Osteocyte (in vitro differentiated cells): ENCODE data around the gene BATF. TPM values are rescaled to one million over a fixed set of nuclear protein-coding genes. Genes with fewer than 3 reads are reported as not detected.

Experiments used
- DNase-seq: peaks from one replicate; pipeline ENCODE4 v3.0.0; 2021; ENCODE audit warnings: mixed read lengths; ENCODE audit not compliant: unreplicated experiment; ENCODE audit errors: extremely low spot score
- H3K27ac Mint-ChIP-seq: one replicate; pipeline ENCODE4 v1.8.0; 2021; ENCODE audit warnings: mild to moderate bottlenecking, mixed read lengths; ENCODE audit not compliant: unreplicated experiment
- H3K27me3 Mint-ChIP-seq: one replicate; pipeline ENCODE4 v1.8.0; 2021; ENCODE audit warnings: mixed read lengths; ENCODE audit not compliant: unreplicated experiment
- H3K36me3 Mint-ChIP-seq: one replicate; pipeline ENCODE4 v1.8.0; 2021; ENCODE audit warnings: mixed read lengths; ENCODE audit not compliant: unreplicated experiment
- H3K4me1 Mint-ChIP-seq: one replicate; pipeline ENCODE4 v1.8.0; 2021; ENCODE audit warnings: mixed read lengths; ENCODE audit not compliant: unreplicated experiment
- H3K4me3 Mint-ChIP-seq: one replicate; pipeline ENCODE4 v1.8.0; 2021; ENCODE audit warnings: mild to moderate bottlenecking, moderate library complexity, mixed read lengths; ENCODE audit not compliant: unreplicated experiment
- H3K9me3 Mint-ChIP-seq: one replicate; pipeline ENCODE4 v1.8.0; 2021; ENCODE audit warnings: mixed read lengths; ENCODE audit not compliant: unreplicated experiment
- total RNA-seq: library from RNA; stranded (reverse); gene quantifications from 2 replicates; pipeline ENCODE4 v1.2.1, GENCODE V29; 2021
- TF ChIP-seq, protein P1 (sequence below): fragments of 200-600 bp; sonication (generic); IDR thresholded peaks from 2 replicates; pipeline ENCODE4 v1.5.0; 2021; ENCODE audit warnings: antibody characterized with exemption, mild to moderate bottlenecking, moderate library complexity

The BATF gene
- total RNA-seq, 1 donor from 2014 or later: not detected

DNA sequence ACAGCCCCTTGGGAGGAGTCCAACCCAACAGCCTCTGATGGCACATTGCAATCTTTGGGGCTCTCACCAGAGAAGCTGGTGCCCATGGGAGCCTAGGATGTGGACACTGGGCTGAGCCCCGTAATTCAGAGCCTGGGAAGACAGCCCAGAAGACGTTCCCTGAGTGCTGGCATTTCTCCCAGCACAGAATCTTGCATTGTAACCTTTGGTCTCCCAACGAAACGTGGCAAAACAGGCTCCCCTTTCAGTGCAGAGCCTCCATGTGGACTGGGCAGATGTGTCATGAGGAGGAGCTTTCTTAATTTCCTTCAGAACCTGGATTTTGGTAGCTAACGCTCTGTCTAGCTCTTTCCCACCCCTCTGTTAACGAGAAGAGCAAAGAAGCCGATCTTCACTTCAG, 26.3 kb downstream of the BATF start:
- H3K4me1 Mint-ChIP-seq: no peaks in the 10 kb centered on the region
- no peak overlapping the region for H3K27ac Mint-ChIP-seq
- H3K27me3 Mint-ChIP-seq: peaks cover 22% of the 10 kb centered on the region
- no peak for DNase-seq
- no peaks in the 10 kb centered on the region for H3K36me3 Mint-ChIP-seq
- TF ChIP-seq, protein P1, sequence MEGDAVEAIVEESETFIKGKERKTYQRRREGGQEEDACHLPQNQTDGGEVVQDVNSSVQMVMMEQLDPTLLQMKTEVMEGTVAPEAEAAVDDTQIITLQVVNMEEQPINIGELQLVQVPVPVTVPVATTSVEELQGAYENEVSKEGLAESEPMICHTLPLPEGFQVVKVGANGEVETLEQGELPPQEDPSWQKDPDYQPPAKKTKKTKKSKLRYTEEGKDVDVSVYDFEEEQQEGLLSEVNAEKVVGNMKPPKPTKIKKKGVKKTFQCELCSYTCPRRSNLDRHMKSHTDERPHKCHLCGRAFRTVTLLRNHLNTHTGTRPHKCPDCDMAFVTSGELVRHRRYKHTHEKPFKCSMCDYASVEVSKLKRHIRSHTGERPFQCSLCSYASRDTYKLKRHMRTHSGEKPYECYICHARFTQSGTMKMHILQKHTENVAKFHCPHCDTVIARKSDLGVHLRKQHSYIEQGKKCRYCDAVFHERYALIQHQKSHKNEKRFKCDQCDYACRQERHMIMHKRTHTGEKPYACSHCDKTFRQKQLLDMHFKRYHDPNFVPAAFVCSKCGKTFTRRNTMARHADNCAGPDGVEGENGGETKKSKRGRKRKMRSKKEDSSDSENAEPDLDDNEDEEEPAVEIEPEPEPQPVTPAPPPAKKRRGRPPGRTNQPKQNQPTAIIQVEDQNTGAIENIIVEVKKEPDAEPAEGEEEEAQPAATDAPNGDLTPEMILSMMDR: no peak
- H3K9me3 Mint-ChIP-seq: no peaks in the 10 kb centered on the region
- H3K4me3 Mint-ChIP-seq: no peak overlapping the region

- no peak overlapping the region for H3K27ac Mint-ChIP-seq
- H3K4me3 Mint-ChIP-seq: no peak overlapping the region
- no peaks in the 10 kb centered on the region for H3K9me3 Mint-ChIP-seq
- H3K36me3 Mint-ChIP-seq: no peaks in the 10 kb centered on the region
- peaks cover 26% of the 10 kb centered on the region for H3K27me3 Mint-ChIP-seq
- DNase-seq: no peak
- H3K4me1 Mint-ChIP-seq: no peaks in the 10 kb centered on the region
- TF ChIP-seq, protein P1: no peak
These were observed 26.9 kb downstream of the BATF start for GRCh38 chr14:75549169-75549568.

DNA sequence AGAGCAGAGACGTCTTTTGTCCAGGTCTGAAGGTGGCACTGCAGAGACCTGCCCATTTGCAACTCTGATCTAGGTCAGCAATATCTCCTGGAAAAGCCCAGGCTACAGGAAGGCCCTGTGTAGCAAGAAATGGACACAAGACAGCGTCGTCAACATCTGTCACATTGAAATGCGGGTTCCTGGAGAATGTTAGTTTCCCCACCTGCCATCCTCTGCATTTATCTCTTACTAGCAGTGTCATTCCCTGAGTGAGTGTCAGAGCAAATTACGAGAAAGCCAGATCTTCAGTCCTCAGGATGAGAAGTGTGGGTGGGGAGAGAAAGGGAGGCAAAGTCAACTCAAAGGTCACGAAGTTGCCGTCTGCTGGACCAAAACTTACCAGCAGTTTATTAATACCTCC, 28.8 kb downstream of the BATF start:
- DNase-seq: no peak
- no peaks in the 10 kb centered on the region for H3K36me3 Mint-ChIP-seq
- H3K27ac Mint-ChIP-seq: no peak overlapping the region
- H3K27me3 Mint-ChIP-seq: peaks cover 31% of the 10 kb centered on the region
- no peaks in the 10 kb centered on the region for H3K4me1 Mint-ChIP-seq
- no peaks in the 10 kb centered on the region for H3K9me3 Mint-ChIP-seq
- no peak overlapping the region for H3K4me3 Mint-ChIP-seq
- TF ChIP-seq, protein P1: no peak

GRCh38 chr14:75553157-75553556, 30.9 kb downstream of the BATF start:
- no peak for DNase-seq
- H3K4me1 Mint-ChIP-seq: no peaks in the 10 kb centered on the region
- H3K27me3 Mint-ChIP-seq: peaks cover 35% of the 10 kb centered on the region
- TF ChIP-seq, protein P1: no peak
- no peaks in the 10 kb centered on the region for H3K36me3 Mint-ChIP-seq
- no peak overlapping the region for H3K27ac Mint-ChIP-seq
- no peak overlapping the region for H3K4me3 Mint-ChIP-seq
- H3K9me3 Mint-ChIP-seq: no peaks in the 10 kb centered on the region

GRCh38 chr14:75553761-75554364, 31.6 kb downstream of the BATF start:
- no peak for DNase-seq
- H3K27ac Mint-ChIP-seq: no peak overlapping the region
- peaks cover 35% of the 10 kb centered on the region for H3K27me3 Mint-ChIP-seq

More at GRCh38 chr14:75553761-75554364, 31.6 kb downstream of the BATF start:
- Mint-ChIP-seq H3K9me3 (no peaks in the 10 kb centered on the region), H3K36me3 (no peaks in the 10 kb centered on the region), H3K4me3 (no peak overlapping the region), H3K4me1 (no peaks in the 10 kb centered on the region)
- TF ChIP-seq, protein P1: no peak
